ENCODE measurements around the gene VPS8. TPM values are rescaled to one million over a fixed set of nuclear protein-coding genes. Genes with fewer than 3 reads are reported as not detected.

Gene VPS8
- total and polyA plus RNA-seq, 9 of the 15 experiments (the other 6 are each of a cell fraction or from before 2014, with no cell fraction given) = 7.2 to 41.0 (median 28.3) TPM

DNA sequence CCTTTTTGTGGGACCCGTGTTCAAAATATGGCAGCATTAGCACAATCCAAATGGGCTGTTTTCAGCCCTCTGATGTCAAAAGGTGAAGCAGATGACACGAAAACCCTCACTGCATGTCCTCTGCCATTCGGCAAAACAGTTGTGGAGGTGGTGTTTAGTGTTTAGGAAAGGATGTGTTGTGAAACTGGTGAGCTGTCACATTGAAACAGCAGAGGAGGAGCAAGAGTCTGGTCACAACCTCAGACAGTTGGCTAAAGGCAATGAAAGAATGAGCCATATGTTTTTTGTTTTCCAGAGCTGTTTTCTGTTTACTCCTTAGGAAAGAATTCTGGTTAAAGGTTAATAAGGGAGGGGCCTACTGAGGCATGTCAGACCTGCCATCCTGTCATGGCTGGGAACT lies 140.7 kb downstream of the VPS8 start:
- Histone ChIP-seq H3K4me1 (replicated peaks in 1 of 2; ENCODE audit: control insufficient read depth in 2 of 2, insufficient read depth in 2 of 2, low read length in 2 of 2) (peaks cover 0 to 14% of the 10 kb centered on the region in 2 experiments; a peak in 3 of 5 replicates), H3K27ac (ENCODE audit: extremely low read depth, low read depth, low read length) (no peak overlapping the region), H3K4me2 (ENCODE audit: insufficient read depth, low read length) (no peak overlapping the region), H3K9me1 (ENCODE audit: control insufficient read depth, insufficient read depth, low read length) (no peaks in the 10 kb centered on the region), H3K27me3 (ENCODE audit: control insufficient read depth in 2 of 2, insufficient read depth in 2 of 2, low read length in 2 of 2) (no peaks in the 10 kb centered on the region), H3K9ac (ENCODE audit: insufficient read depth in 1 of 2, low read depth in 2 of 2, low read length in 2 of 2) (no peak overlapping the region), H4K20me1 (replicated peaks; ENCODE audit: control insufficient read depth, insufficient read depth, low read length) (no peaks in the 10 kb centered on the region), H3K36me3 (ENCODE audit: control insufficient read depth, insufficient read depth, low read length) (peaks cover 1% of the 10 kb centered on the region; the same call in 1 of the 3 replicates), H3K9me3 (replicated peaks; ENCODE audit: control insufficient read depth, insufficient read depth, low read depth, low read length) (no peaks in the 10 kb centered on the region), H2AFZ (ENCODE audit: low read depth, low read length) (no peak overlapping the region), H3K4me3 (no peak overlapping the region), H3K79me2 (ENCODE audit: control insufficient read depth, insufficient read depth, low read length) (no peaks in the 10 kb centered on the region)
- intact Hi-C loops (cut with micrococcal nuclease) (no loop called here), in situ Hi-C loops (cut with MboI) (no loop called here)
- no TSS peak for BruUV-seq (replicated peaks)
- CTCF ChIA-PET (ENCODE audit: low intra/inter-chr PET ratio) = no interaction called here
- 69% methylated on average over 3 of the region's 3 CpGs for WGBS (ENCODE audit: insufficient coverage, low coverage, missing lambda C conversion rate)
- POLR2A ChIA-PET = interaction anchor here (0.6 to 1.0 kb wide), 3 partner anchors 18 to 1832 kb away, joined by 3 to 4 read pairs (median 3); no protein-coding TSS in a partner anchor
- DNase-seq (ENCODE audit: extremely low read depth in 1 of 4, low spot score in 3 of 4) = no peak
- ATAC-seq = no peak
- FAIRE-seq = no peak
- TF ChIP-seq ARID2 (IDR thresholded peaks at IDR 0.05) = no peak
- no peak for TF ChIP-seq C11orf30 (IDR thresholded peaks at IDR 0.05; ENCODE audit: low read depth)
- TF ChIP-seq, protein P1, sequence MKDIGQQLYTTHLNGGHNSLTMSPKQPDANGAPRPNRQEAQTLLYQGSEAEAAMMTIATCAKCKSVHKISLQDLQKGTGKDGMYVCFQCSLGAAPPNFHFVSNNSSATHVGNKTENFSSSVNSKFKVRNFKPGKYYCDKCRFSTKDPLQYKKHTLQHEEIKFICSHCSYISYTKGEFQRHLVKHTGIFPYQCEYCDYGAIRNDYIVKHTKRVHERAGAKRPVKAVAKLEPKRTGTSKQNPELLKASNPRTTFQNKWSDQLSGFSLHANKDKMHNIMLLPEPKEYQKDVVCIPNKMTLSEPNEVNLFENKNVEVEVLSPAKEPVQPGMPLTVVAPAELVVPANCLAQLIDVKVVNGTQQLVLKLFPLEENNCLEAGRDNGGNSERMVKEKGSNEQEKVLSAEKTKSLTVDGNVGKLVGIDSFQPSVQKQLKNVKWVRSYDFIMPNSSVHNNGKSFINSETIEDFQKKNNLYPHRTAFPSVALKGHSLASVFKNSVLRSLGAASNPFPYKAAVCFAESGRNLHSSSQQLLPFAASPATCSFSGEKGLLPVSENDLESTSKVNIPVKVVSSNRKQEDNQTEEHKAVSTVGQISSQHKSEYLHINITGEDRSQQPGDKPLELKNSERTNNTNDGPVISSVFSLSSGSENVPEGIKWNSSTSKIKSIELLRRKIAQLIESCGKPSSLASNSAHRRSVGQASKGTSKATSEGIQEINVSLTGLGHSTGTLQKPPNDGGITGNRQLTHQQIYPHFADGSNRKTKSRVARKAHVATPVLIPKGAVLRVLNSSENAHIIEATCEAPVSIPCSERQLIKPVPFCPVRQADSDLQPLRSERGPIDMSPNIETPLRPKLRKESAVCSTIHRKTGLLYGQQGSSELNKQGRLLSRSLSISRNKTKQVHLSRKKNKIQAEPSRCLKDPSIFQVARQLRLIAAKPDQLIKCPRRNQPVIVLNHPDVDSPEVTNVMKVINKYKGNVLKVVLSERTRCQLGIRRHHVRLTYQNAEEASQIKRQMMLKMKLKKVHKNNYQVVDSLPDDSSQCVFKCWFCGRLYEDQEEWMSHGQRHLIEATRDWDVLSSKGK (CRISPR knock-in tag; IDR thresholded peaks at IDR 0.05) = no peak
- no peak for TF ChIP-seq HMGN3 (IDR thresholded peaks at IDR 0.05; ENCODE audit: borderline replicate concordance, extremely low read depth, insufficient read length, low read depth, low read length)
- no peak for TF ChIP-seq ZNF212 (CRISPR knock-in tag; IDR thresholded peaks at IDR 0.05)
- no peak for TF ChIP-seq COPS2 (conservative IDR thresholded peaks at IDR 0.05)
- TF ChIP-seq PCBP2 (IDR thresholded peaks at IDR 0.05; ENCODE audit: low read depth, low read length, poor library complexity, severe bottlenecking) = no peak
- TF ChIP-seq E2F3 (CRISPR knock-in tag; IDR thresholded peaks at IDR 0.05) = no peak
- TF ChIP-seq ZEB2 (IDR thresholded peaks at IDR 0.05) = no peak
- TF ChIP-seq ZNF668 (CRISPR knock-in tag; IDR thresholded peaks at IDR 0.05) = no peak
- no peak for TF ChIP-seq STAT5A (IDR thresholded peaks at IDR 0.05; ENCODE audit: borderline replicate concordance, low read length)

Data from K562 (cell line).